GM21360 (cell line): Measurements from ENCODE around the gene GAPDHS.

Source experiments
- ATAC-seq: cut with Tn5 transposase; IDR thresholded peaks from one replicate; pipeline ENCODE4 v1.9.1; 2021; ENCODE audit warnings: mild to moderate bottlenecking, moderate library complexity; ENCODE audit not compliant: unreplicated experiment

Gene GAPDHS

GRCh38 chr19:35534803-35535480 is 1.7 kb downstream of the GAPDHS start:
- no peak for ATAC-seq

GRCh38 chr19:35539314-35539713 is 6.1 kb downstream of the GAPDHS start:
- no peak for ATAC-seq

GRCh38 chr19:35539850-35540249 is 6.6 kb downstream of the GAPDHS start:
- ATAC-seq, result no peak

- ATAC-seq, result no peak
These were observed 7.2 kb downstream of the GAPDHS start for GRCh38 chr19:35540356-35540927.

- no peak for ATAC-seq
These were observed 9.0 kb downstream of the GAPDHS start for GRCh38 chr19:35542209-35542608.

- no peak for ATAC-seq
These were observed 10.2 kb downstream of the GAPDHS start for GRCh38 chr19:35543280-35544109.

- ATAC-seq, result no peak
These were observed 11.0 kb downstream of the GAPDHS start for GRCh38 chr19:35544110-35544802.

GRCh38 chr19:35545001-35545854 is 12.0 kb downstream of the GAPDHS start, which contains the start of gene TMEM147:
TSS of gene TMEM147 (plus strand) at chr19:35545626. CDS start at chr19:35545740, 114 bp downstream.
- peak; percentile 70 for ATAC-seq

GRCh38 chr19:35545855-35546381 is 12.7 kb downstream of the GAPDHS start:
- peak; percentile 24 for ATAC-seq

- ATAC-seq, result no peak
These were observed 13.3 kb downstream of the GAPDHS start for GRCh38 chr19:35546532-35546931.

GRCh38 chr19:35549174-35549788 is 16.0 kb downstream of the GAPDHS start:
- no peak for ATAC-seq

- no peak for ATAC-seq
These were observed 16.7 kb downstream of the GAPDHS start for GRCh38 chr19:35549879-35550523.

GRCh38 chr19:35551091-35551810 is 18.0 kb downstream of the GAPDHS start:
- ATAC-seq, result no peak

- ATAC-seq, result no peak
These were observed 19.5 kb downstream of the GAPDHS start for GRCh38 chr19:35552534-35553384.

- no peak for ATAC-seq
These were observed 20.2 kb downstream of the GAPDHS start for GRCh38 chr19:35553385-35554000.

GRCh38 chr19:35554076-35554475 is 20.8 kb downstream of the GAPDHS start:
- ATAC-seq, result no peak
